ENCODE results near the gene GPX5.

The GPX5 gene

DNA sequence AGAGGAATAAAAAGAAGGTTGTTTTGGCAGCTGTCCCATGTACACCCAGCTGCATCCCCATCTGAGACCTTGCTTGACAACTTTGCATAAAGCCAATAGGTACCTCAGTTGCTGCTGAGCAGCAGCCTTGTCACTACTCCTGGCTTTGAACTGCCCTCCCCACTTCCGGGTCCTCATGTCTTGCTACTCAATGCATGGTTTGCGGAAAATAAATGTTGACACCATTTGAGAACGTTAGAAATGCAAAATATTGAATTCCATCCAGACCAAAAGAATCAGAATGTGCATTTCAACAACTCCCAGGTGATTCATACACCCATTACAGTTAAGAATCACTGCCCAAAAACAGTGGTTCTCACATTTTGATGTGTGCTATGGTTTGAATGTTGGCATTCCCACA is 32.9 kb downstream of the GPX5 start:
- DNase-seq (ENCODE audit: low spot score): no peak

- no peak for DNase-seq (ENCODE audit: low spot score)
Measured at GRCh38 chr6:28563430-28564095, 37.9 kb downstream of the GPX5 start.

- no peak for DNase-seq (ENCODE audit: low spot score)
Measured at GRCh38 chr6:28565823-28566526, 40.3 kb downstream of the GPX5 start.

- no peak for DNase-seq (ENCODE audit: low spot score)
Measured at GRCh38 chr6:28566527-28567252, 41.0 kb downstream of the GPX5 start.

DNA sequence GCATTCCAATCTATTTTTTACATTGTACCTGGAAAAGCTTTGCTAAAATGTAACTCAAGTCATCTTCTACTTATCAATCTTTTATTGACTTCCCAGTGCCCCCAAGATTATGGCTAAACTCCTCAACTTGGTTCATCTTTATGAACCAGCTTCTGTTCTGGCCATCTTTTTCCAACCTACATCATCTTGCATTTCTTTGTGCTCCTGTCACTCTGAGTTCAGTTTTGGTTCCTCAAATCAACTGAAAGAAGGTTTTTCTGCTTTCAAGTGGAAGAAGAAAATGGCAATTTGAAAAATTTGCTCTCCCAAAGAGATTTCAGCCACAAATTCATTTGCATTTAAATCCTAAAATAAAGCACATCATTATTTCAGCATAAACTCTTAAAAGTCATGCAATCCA is 41.8 kb downstream of the GPX5 start:
- no peak for DNase-seq (ENCODE audit: low spot score)

GRCh38 chr6:28568515-28569108 is 42.9 kb downstream of the GPX5 start:
- no peak for DNase-seq (ENCODE audit: low spot score)

DNA sequence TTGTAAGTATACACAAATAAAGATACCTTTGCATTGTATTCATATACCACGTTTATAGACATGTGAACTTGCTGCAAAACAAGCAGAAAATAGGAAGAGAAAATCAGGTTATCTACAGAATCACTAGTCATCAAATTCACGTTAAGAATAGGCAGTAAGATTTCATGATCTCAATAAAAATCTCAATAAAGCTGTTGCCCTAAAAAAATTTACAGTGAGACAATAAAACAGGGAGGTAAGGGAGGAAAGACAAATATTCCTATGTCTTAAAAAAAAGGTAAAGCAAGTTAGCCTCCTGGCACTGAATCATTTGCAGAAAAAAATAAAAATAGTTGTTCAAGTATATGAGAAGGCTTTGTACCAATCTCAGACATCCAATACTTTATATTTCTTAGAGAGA is 44.1 kb downstream of the GPX5 start:
- DNase-seq (ENCODE audit: low spot score): no peak

DNA sequence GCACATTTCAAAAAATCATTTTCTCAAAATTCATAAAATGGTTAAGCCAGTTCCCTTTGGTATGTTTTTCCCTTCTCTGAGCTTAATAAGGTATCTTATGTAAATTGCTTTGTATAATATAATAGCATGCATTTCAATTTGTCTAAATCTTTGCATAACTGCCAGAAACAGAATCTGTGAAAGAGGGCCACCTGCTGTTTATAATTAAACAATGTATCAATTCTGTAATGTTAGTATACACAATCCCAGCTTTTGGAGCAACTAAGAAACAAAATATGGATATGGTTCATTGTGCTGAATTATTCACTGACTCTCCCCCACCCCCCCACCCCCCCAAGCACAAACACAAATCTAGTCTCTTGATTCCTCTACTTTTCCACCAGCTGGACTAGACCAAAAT is 54.8 kb downstream of the GPX5 start:
- DNase-seq (ENCODE audit: low spot score): no peak

- DNase-seq (ENCODE audit: low spot score): no peak
Measured at GRCh38 chr6:28583463-28583862, 57.8 kb downstream of the GPX5 start.

Measured in putamen (tissue), 1 donor.